Esophagus squamous epithelium (tissue), 4 donors: ENCODE results near the gene RIPK3.

Experiments
- POLR2A ChIP-seq, 4 donors: fragments of 450-650 bp; IDR thresholded peaks; one replicate each; pipeline ENCODE4 v1.6.1; 2017; ENCODE audit warnings: antibody characterized with exemption in 4 of 4, mild to moderate bottlenecking in 4 of 4, moderate library complexity in 3 of 4
- TF ChIP-seq, protein P1 (sequence below), 6 experiments: fragments of 450-650 bp in 4 of 6; fragments of 200-600 bp in 2 of 6; sonication (generic) in 2 of 6; IDR thresholded peaks; one replicate each; pipeline ENCODE4 v1.5.1; 2016 to 2019; ENCODE audit warnings: antibody characterized with exemption in 6 of 6, mild to moderate bottlenecking in 4 of 6, moderate library complexity in 4 of 6

DNA sequence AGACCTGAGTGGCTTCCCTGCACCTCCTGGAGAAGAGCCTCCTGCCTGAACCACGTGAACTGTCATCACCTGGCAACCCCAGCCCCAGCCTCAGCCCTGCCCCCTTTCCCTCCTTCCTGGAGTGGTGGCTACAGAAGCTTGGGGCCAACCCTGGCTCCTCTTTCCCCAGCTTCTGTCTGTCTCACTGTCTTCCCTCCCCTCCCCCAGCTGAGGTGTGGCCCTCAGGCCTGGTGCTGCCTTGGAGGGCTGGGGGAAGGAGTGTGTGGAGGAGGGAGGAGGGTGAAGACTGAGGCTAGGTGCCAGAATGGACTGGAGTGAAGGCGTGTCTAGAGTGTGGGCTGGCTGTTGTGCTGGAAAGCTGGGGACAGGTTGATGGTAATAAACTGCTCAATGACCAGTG is 37.9 kb upstream of the RIPK3 start:
- no peak for TF ChIP-seq POLR2A (IDR thresholded peaks at IDR 0.05)
- TF ChIP-seq, protein P1, sequence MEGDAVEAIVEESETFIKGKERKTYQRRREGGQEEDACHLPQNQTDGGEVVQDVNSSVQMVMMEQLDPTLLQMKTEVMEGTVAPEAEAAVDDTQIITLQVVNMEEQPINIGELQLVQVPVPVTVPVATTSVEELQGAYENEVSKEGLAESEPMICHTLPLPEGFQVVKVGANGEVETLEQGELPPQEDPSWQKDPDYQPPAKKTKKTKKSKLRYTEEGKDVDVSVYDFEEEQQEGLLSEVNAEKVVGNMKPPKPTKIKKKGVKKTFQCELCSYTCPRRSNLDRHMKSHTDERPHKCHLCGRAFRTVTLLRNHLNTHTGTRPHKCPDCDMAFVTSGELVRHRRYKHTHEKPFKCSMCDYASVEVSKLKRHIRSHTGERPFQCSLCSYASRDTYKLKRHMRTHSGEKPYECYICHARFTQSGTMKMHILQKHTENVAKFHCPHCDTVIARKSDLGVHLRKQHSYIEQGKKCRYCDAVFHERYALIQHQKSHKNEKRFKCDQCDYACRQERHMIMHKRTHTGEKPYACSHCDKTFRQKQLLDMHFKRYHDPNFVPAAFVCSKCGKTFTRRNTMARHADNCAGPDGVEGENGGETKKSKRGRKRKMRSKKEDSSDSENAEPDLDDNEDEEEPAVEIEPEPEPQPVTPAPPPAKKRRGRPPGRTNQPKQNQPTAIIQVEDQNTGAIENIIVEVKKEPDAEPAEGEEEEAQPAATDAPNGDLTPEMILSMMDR (IDR thresholded peaks at IDR 0.05), result no peak
